ENCODE data around the gene ERAS.

ERAS gene, protein sequence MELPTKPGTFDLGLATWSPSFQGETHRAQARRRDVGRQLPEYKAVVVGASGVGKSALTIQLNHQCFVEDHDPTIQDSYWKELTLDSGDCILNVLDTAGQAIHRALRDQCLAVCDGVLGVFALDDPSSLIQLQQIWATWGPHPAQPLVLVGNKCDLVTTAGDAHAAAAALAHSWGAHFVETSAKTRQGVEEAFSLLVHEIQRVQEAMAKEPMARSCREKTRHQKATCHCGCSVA
- total RNA-seq, result 0.12 to 0.13 reads per million in 2 experiments

DNA sequence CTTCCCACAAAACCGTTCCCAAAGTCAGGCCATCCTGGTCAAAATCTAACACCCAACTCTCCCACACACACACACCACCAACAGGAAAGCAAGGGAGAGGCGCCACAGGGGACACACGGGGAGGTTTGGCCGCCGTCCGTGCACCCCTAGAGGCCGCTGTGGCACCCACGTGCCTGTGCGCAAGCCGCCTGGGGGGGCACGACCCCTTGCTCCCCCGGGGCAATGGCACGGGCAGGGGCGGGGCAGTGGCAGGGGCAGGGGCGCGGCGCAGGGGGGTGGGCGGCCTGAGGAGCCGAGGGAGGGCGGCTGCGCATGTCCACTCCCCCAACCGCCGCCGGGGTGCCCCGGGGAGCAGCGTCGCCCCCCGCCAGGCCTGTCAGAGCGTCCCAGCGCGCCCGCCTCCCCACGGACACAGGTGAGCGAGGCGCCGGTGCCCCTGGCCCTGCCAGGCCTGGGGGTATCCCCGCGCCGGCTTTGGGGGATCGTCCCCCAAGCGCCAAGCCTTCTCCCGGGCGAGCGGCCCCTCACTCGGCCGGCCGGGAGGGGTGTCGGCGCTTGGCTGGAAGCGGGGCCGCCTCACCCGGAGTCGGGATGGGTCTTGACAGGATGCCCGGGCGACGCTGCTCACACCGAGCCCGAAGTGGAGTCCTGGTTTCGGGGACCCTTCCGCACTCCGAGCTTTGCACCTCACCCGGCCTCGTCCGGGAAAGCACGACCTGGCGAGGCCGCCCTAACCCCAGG lies at the start of gene ERAS:
Gene ERAS, plus strand, starts transcription at position 379 of the 741 bp plus-strand sequence. CDS start 2,611 bp downstream, outside the sequence.
- no peak for DNase-seq (ENCODE audit: low read depth)

DNA sequence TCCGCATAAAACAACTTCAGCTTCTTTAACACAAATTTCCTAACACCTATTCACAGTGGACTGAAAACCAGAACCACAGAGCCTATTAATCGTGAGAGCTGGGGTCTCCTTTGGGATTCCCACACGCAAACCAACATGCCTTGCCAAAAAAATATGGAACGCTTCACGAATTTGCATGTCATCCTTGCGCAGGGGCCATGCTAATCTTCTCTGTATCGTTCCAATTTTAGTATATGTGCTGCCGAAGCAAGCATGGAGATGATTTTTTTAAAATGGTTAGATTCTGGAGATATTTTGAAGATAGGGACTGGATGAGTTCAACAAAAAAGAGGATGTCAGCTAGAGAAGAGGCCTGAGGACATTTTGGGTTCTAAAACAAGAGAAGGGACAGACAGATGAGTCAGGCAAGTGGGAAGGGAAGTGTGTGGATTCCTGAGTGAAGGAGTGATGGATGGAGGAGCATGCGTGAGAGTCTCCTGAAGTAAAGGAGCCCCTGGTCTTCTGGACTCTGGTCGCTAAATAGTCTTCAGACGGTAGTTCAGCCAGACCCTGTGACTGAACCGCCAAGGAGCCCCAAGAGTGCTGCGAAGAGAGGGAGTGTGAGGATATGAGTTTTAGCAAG lies 49.4 kb upstream of the ERAS start:
- no peak for DNase-seq (ENCODE audit: low read depth)

DNA sequence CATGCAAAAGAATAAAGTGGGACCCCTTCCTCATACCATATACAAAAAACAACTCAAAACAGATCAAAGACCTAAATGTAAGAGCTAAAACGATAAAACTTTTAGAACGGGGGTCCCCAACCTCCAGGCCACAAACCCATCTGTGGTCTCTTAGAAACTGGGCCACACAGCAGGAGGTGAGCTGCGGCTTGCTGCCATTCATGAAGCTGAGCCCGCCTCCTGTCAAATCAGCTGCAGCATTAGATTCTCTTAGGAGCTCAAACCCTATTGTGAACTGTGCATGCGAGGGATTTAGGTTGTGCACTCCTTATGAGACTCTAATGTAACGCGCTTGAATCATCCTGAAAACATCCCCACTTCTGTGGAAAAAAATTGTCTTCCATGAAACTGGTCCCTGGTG lies 46.9 kb upstream of the ERAS start:
- no peak for DNase-seq (ENCODE audit: low read depth)

DNA sequence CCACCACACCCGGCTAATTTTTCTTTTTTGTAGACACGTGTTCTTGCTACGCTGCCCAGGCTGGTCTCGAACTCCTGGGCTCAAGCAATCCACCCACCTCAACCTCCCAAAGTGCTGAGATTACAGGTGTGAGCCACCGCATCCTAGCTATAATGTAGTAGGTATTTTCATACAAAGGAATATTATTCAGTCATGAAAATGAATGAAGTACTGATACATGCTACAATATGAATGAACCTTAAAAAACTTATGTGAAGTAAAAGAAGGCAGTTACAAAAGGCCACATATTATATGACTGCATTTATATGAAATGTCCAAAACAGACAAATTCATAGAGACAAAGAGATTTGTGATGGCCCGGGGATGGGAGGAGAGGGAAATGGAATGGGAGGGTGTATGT lies 44.6 kb upstream of the ERAS start:
- no peak for DNase-seq (ENCODE audit: low read depth)

DNA sequence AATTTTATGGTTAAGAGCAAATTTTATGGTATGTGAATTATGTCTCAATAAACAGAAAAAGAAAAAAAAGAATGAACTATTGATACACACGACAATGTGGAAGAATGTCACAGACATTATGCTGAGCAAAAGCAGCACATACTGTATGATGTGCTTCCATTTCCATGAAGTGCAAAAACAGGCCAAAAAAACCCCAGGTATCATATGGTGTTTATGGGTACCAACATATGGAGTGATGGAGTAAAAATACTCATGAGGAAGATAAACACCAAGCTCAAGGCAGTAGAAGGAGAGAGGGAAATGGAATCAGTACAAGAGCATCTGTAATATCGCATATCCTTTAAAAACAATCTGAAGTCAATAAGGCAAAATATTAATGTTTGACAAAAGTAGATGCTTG lies 44.1 kb upstream of the ERAS start:
- DNase-seq (ENCODE audit: low read depth), result no peak

DNA sequence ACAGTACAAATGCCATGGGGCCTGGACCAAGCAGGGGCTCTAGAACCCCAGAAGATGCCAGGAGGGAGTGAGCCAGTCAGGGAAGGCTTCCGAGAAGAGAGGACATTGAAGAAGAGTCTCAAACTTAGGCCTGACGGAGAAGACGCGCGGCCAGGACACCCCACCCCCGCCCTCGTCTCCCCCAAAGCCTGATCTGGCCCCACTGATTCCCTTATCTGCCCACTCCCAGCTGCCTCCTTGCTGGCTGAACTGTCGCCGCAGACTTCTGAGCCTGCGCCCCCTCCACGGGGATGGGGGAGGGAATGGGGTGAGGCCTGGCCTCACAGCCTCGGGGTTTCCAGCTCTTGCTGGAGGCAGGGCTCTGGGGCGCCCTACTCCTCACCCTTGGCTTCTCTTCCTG lies 43.5 kb upstream of the ERAS start:
- no peak for DNase-seq (ENCODE audit: low read depth)

DNA sequence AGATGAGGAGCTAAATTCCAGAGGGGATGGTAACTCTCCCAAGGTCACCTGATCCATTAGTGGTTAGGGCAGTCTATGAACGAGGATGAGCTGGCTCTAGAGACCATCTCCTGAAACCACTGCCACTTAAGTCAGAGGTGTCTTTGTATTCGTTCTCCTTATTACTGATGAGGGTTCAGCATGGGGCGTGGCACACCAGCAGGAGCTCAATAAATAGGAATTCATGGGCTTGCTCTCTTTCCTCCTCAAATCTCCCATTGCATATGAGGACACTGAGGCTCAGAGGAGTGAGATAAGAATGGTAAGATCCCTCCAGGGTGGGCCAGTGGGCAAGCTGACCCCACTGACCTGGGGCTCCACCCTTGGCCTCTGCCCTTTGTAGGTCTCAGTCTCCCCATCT lies 41.6 kb upstream of the ERAS start:
- DNase-seq (ENCODE audit: low read depth), result no peak

DNA sequence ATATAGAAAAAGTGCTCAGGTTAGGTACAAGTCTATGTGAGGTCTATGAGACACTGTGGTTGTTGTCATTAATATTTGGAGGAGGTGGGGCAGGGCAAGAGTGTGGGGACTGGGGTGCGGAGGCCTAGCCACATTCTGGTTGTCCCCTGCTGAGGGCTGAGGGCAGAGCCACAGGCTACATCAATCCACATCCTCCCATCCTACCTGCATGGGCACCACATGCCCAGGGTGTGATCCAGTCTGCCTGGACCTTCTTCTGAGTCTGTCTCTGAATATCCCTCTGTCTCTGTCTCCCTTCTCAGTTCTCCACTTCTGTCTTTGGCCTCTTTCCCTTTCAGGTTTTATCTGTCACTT lies 41.1 kb upstream of the ERAS start:
- DNase-seq (ENCODE audit: low read depth), result no peak

DNA sequence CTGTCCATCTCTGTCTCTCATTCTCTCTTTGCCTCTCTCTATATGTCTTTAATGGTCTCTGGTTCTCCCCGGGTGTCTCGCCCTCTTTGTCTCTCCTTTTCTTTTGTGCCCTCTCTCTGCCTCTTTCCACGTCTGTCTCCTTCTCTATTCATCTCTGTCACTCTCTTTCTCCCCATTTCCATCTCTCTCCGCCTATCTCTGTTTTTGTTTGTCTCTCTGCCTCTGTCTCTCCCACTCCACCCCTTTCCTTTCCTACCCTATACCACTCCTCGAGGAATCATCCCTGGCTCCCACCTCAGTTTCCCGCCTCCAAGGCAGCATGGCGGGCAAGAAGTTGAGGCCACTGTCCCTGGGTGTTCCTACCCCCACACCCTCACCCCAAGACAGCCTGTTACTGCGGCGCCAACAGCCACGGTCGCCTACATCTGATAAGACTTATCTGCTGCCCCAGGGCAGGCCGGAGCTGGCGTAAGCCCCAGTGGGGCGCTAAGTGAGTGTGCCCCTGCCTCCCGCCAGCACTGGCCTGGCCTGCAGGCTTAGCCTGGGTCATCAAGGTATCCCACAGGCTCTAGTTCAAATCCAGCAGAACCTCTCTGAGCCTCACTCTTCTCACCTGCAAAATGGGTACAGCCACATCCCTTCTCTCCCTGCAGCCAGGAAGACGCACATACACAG lies 40.6 kb upstream of the ERAS start:
- no peak for DNase-seq (ENCODE audit: low read depth)

DNA sequence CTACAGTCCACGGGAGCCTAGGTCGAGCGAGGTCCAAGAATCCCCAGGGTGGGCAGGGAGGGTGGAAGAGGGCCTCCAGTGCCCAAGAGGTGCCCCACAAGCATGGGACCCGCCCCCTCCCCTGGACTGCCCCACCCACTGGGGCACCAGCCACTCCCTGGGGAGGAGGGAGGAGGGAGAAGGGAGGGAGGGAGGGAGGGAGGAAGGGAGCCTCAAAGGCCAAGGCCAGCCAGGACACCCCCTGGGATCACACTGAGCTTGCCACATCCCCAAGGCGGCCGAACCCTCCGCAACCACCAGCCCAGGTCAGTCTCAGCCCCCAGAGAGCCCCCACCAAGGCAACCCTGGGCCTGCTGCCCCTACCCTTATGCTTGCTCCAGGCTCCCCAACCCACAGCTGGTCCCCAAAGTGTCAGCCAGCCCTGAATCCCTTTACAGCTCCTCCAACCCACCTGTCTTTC lies 39.9 kb upstream of the ERAS start, which contains the start of gene GATA1:
Gene GATA1, plus strand, starts transcription at position 250 of the 460 bp plus-strand sequence. CDS start 4,520 bp downstream, outside the sequence.
- DNase-seq (ENCODE audit: low read depth), result no peak

DNA sequence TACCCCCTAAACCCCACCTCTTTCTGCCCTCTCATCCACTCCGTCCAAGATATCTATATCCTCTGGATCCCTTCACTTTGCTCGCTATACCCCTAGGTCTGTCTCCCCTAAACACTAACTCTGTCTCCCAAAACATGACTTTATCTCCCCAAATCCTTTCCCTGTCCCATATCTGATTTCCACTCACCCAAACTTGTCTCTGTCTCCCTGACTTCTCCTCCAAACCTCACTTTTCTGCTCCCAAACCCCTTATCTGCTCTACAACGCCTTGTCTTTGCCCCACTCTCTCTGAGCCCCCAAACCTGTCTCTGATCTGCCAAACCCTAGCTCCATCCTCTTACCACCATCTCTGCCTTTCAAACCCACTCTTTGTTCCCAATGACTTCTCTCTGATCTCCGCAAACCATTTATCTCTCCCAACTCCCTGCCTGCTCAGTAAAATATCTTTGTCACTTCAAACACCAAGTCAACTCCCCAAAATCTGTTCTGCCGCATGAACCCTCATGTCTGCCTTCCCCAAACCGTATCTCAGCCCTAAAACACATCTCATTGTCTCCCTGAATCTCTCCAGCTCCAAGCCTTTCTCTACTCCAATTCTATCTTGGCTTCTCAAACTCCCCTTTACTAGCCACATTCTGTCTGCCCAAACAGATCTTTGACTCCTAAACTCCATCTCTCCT lies 39.3 kb upstream of the ERAS start:
- DNase-seq (ENCODE audit: low read depth), result no peak

DNA sequence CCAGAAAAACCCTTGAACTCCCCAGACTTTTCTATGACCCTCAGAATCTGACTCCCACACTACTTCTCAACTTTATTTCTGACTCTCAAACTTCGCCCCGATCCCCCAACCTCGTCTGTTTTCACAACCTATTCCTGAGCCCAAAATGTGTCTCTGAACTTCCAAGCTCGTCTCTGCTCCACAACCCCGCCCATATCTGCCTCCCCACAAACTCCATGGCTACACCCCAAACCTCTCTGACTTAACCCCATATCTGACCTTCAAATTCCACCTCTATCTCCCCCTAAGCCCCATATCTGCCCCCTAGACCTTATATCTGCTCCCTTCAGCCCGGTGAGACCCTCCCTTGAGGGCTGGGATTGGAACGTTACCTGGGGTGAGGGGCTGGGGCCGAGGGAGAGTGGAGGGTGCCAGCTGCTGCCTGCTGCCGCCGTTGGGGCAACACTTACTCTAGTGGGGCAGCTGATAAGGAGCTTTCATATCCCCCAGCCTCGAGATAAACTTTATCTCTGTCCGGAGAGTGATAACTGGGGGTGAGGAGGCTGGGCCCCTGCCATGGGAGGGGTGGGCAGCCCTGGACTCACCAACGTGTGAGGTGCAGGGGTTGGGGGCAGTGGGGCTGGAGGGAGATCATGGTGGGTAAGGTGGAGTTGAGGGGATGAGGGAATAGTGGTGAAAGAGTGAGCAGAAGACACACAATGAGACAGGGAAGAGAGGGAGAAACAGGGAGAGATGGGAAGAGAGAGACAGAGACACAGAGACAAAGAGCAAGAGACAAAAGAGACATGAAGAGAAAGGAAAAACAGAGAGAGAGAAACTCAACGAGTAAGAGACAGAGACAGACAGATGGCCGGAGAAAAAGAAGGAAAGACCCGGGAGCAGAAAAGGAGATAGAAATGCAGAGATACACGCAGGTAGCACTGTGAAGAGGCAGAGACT lies 38.5 kb upstream of the ERAS start:
- no peak for DNase-seq (ENCODE audit: low read depth)

DNA sequence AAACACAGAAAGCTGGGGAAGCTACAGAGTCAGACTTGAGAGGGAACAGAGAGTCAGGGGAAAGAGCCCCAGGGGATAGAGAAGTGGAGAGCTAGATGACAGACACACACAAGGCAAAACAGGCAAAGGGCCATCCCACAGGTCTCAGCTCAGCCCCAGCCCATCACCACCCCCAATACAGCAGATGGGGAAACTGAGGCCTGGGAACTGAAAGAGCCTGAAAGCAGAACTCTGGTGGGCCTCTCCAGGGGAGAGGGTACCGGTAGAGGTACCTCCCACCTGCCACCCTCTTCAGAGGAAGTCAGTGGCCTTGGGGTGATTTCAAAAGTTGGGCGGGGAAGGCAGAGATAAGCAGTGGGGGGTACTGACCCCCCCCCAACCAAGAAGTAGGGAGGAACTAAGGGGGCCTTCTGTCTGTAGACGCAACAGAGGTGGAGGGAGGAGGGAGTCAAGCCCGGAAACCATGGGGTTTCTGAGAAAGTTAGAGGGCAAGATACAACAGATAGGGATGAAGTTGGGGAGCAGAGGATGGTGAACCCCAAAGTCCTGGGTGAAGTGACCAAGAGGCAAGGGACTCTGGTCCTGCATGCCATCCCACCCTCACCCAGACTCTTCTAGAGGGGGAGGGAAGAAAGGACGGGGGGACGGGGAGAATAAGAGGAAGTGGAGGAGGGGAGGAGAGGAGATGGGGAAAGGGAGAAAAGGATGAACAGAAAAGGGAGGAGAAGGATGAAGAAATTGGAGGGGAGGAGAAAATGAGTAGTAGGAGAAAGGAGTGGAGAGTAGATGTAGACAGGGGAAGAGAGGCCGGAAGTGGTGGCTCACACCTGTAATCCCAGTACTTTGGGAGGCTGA lies 36.7 kb upstream of the ERAS start:
- no peak for DNase-seq (ENCODE audit: low read depth)

DNA sequence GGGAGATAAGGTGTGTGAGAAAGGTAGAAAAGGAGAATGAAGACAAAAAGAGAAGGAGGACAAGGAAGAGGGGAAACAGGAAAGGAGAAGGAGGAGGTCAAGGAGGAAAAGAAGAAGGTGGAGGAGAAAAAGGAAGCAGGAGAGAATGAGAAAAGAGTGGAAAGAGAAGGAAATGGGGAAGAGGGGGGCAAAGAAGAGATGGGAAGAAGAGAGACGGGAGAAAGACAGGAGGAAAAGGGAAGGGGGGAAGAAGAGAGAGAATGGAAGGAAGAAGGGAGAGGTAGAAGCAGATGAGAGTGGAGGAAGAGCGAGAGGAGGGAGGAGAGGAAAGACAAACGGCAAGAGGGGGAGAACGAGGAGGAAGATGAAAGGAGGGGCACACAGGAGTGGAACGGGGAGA lies 35.8 kb upstream of the ERAS start:
- DNase-seq (ENCODE audit: low read depth), result no peak

DNA sequence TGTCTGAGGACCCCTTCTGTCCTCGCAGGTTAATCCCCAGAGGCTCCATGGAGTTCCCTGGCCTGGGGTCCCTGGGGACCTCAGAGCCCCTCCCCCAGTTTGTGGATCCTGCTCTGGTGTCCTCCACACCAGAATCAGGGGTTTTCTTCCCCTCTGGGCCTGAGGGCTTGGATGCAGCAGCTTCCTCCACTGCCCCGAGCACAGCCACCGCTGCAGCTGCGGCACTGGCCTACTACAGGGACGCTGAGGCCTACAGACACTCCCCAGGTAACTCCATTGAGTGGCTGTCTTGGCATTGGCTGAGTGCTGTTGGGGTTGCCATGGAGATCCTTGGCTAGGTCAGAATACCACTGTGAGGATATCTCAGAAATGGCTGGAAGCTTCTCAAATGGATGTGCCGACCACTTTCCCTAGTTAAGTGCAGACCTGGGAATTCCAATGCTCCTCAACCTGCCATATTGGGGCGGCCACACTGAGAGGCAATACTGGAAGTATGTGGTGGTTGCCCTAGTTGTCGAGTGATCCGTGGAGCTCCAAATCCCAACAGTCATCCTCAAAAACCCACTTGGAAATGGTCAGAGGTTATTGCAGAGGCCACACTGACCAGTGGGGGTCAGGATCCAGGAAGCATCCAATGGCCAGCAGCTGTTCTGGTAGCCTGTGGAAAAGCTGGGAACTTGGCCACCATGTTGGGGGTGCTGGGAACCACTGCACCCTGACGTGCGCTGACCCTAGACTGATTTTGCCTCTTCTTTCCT lies 35.1 kb upstream of the ERAS start:
- no peak for DNase-seq (ENCODE audit: low read depth)

DNA sequence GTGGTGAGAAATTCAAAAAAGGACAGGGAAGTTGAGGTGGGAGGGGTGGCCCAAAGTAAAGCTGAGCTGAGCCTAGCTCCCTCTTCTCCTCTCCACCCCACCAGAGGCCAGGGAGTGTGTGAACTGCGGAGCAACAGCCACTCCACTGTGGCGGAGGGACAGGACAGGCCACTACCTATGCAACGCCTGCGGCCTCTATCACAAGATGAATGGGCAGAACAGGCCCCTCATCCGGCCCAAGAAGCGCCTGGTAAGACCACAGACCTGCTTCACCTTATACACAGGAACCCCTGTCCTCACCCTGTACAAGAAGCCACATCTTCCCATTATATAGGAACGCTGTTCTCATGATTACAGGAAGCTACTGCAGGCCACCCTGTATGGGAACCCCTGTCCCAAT lies 34.1 kb upstream of the ERAS start:
- DNase-seq (ENCODE audit: low read depth), result no peak

DNA sequence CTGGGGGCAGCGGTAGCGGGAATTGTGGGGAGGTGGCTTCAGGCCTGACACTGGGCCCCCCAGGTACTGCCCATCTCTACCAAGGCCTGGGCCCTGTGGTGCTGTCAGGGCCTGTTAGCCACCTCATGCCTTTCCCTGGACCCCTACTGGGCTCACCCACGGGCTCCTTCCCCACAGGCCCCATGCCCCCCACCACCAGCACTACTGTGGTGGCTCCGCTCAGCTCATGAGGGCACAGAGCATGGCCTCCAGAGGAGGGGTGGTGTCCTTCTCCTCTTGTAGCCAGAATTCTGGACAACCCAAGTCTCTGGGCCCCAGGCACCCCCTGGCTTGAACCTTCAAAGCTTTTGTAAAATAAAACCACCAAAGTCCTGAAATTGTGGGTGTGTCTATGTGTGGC lies 32.4 kb upstream of the ERAS start:
- DNase-seq (ENCODE audit: low read depth), result no peak

DNA sequence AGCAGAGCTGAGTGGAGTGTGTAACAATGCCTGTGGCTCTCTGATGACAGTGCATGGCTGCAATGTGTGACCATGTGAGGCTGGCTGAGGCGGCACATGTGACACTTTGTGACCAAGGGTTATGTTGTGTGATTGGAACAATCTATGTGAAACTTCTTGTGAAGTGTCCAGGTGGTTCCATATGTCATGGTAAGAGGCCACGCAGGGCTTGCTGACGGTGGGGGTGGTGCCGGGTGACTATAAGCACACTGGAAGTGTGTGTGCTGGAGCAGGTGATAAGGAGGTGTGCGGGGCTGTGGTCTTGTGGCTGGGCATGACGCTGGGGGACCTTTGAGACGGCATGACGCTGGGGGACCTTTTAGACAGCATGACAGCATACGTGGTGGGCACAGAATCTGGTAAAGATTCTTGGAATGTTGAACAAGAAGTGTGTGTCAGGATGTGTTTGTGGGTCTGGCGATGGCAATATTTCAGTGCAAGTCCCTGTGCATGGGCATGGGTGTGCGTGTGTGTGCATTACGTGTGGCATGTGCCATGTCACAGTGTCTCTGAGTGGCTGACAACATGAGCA lies 31.9 kb upstream of the ERAS start:
- no peak for DNase-seq (ENCODE audit: low read depth)
